Smooth muscle cell (in vitro differentiated cells): ENCODE measurements around the gene BRCA1. TPM values are rescaled to one million over a fixed set of nuclear protein-coding genes. Genes with fewer than 3 reads are reported as not detected.

ENCODE experiments used
- DNase-seq: peaks from one replicate; lab custom pipeline; 2025; ENCODE audit not compliant: unreplicated experiment; lab: John Stamatoyannopoulos, UW
- H2AFZ ChIP-seq: fragments of 200-600 bp; sonication (generic); 2 replicates; pipeline ENCODE4 v1.6.0; 2016; ENCODE audit warnings: antibody characterized with exemption, low read depth, mild to moderate bottlenecking
- H3F3A ChIP-seq: fragments of 200-600 bp; sonication (generic); 2 replicates; pipeline ENCODE4 v1.6.0; 2017; ENCODE audit warnings: antibody characterized with exemption, low read depth
- H3K27ac ChIP-seq: fragments of 200-600 bp; sonication (generic); 2 replicates; pipeline ENCODE4 v1.5.1; 2016; ENCODE audit warnings: low read depth, mild to moderate bottlenecking
- H3K27me3 ChIP-seq: fragments of 200-600 bp; sonication (generic); 2 replicates; pipeline ENCODE4 v1.6.1; 2016; ENCODE audit warnings: low read depth, mild to moderate bottlenecking
- H3K36me3 ChIP-seq: fragments of 200-600 bp; sonication (generic); 2 replicates; pipeline ENCODE4 v1.5.1; 2016; ENCODE audit warnings: low read depth
- H3K4me1 ChIP-seq: fragments of 200-600 bp; sonication (generic); 2 replicates; pipeline ENCODE4 v1.5.1; 2016; ENCODE audit warnings: low read depth
- H3K4me2 ChIP-seq: fragments of 200-600 bp; sonication (generic); 2 replicates; pipeline ENCODE4 v1.6.0; 2016; ENCODE audit warnings: mild to moderate bottlenecking
- H3K4me3 ChIP-seq: fragments of 200-600 bp; sonication (generic); 2 replicates; pipeline ENCODE4 v1.5.1; 2016; ENCODE audit warnings: mild to moderate bottlenecking
- H3K79me2 ChIP-seq: fragments of 200-600 bp; sonication (generic); 2 replicates; pipeline ENCODE4 v1.6.0; 2016; ENCODE audit warnings: low read depth, mild to moderate bottlenecking
- H3K9ac ChIP-seq: fragments of 200-600 bp; sonication (generic); 2 replicates; pipeline ENCODE4 v1.6.0; 2016; ENCODE audit warnings: low read depth
- H3K9me3 ChIP-seq: fragments of 200-600 bp; sonication (generic); replicated peaks from 2 replicates; pipeline ENCODE4 v1.5.1; 2016; ENCODE audit warnings: low read depth
- H4K20me1 ChIP-seq: fragments of 200-600 bp; sonication (generic); 2 replicates; pipeline ENCODE4 v1.6.0; 2016; ENCODE audit warnings: low read depth
- WGBS: methylation state at CpG from one replicate; pipeline ENCODE4 v1.1.7; 2016; ENCODE audit warnings: low lambda C conversion rate; 5-methylcytosine and 5-hydroxymethylcytosine counted together
- polyA plus RNA-seq: library from polyadenylated mRNA; unstranded; fragments of >200 nt; fragmentation: Nextera tagmentation; extraction: Ambion mirVana; gene quantifications from 2 replicates; pipeline ENCODE4 v1.2.1, GENCODE V29; 2016
- total RNA-seq: library from RNA; depleted of rRNA; stranded (reverse); fragments of >200 nt; gene quantifications from 2 replicates; pipeline ENCODE4 v1.2.3, GENCODE V29; 2014
- TF ChIP-seq, protein P1 (sequence below): fragments of 200-600 bp; sonication (generic); IDR thresholded peaks from 2 replicates; pipeline ENCODE4 v1.5.1; 2017; ENCODE audit warnings: borderline replicate concordance, mild to moderate bottlenecking, antibody characterized with exemption; ENCODE audit not compliant: insufficient read depth, poor library complexity, severe bottlenecking

BRCA1 gene
- total and polyA plus RNA-seq, 2 experiments from 2014 or later, result 5.4 to 22.7 TPM

DNA sequence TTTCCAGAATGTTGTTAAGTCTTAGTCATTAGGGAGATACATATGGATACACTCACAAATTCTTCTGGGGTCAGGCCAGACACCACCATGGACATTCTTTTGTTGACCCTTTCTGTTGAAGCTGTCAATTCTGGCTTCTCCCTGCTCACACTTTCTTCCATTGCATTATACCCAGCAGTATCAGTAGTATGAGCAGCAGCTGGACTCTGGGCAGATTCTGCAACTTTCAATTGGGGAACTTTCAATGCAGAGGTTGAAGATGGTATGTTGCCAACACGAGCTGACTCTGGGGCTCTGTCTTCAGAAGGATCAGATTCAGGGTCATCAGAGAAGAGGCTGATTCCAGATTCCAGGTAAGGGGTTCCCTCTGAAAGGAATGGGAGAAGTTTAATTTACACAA, 54.3 kb downstream of the BRCA1 start:
- Histone ChIP-seq H3K4me2 (no peak overlapping the region), H3K9ac (no peak overlapping the region), H3K4me3 (no peak overlapping the region), H3K27me3 (no peaks in the 10 kb centered on the region), H4K20me1 (no peaks in the 10 kb centered on the region), H3K27ac (no peak overlapping the region), H3K36me3 (no peaks in the 10 kb centered on the region), H3F3A (no peaks in the 10 kb centered on the region), H3K79me2 (no peaks in the 10 kb centered on the region), H2AFZ (no peak overlapping the region), H3K9me3 (no peaks in the 10 kb centered on the region), H3K4me1 (no peaks in the 10 kb centered on the region)
- DNase-seq, result no peak
- TF ChIP-seq, protein P1, sequence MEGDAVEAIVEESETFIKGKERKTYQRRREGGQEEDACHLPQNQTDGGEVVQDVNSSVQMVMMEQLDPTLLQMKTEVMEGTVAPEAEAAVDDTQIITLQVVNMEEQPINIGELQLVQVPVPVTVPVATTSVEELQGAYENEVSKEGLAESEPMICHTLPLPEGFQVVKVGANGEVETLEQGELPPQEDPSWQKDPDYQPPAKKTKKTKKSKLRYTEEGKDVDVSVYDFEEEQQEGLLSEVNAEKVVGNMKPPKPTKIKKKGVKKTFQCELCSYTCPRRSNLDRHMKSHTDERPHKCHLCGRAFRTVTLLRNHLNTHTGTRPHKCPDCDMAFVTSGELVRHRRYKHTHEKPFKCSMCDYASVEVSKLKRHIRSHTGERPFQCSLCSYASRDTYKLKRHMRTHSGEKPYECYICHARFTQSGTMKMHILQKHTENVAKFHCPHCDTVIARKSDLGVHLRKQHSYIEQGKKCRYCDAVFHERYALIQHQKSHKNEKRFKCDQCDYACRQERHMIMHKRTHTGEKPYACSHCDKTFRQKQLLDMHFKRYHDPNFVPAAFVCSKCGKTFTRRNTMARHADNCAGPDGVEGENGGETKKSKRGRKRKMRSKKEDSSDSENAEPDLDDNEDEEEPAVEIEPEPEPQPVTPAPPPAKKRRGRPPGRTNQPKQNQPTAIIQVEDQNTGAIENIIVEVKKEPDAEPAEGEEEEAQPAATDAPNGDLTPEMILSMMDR, result no peak
- 92% methylated on average over 1 of the region's 1 CpG for WGBS

DNA sequence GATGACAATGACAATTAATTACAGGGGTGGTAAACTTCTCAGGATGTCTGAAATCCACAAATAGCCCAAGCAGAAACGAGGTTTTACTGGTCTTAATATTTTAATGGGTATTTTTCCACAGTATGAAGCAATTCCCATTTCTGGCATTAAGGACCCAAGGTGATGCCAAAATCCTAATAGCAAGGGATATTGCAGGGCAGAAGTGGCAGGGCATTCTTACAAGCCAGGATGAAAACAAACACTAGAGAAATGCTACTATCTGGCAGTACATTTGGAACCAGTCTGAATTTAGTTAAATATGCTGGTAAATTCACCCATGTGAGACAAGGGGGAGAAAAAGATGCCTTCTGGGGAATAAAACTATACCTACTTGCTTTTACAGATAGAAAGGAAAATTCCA, 54.9 kb downstream of the BRCA1 start:
- no peak overlapping the region for H3K4me2 ChIP-seq
- no peaks in the 10 kb centered on the region for H3K79me2 ChIP-seq
- TF ChIP-seq, protein P1, result no peak
- DNase-seq, result no peak
- no peaks in the 10 kb centered on the region for H3F3A ChIP-seq
- H2AFZ ChIP-seq, result no peak overlapping the region
- no peaks in the 10 kb centered on the region for H3K9me3 ChIP-seq
- WGBS, result 96% methylated on average over 1 of the region's 1 CpG
- no peak overlapping the region for H3K4me3 ChIP-seq
- H3K27ac ChIP-seq, result no peak overlapping the region
- no peaks in the 10 kb centered on the region for H3K36me3 ChIP-seq
- H3K27me3 ChIP-seq, result no peaks in the 10 kb centered on the region
- H3K4me1 ChIP-seq, result no peaks in the 10 kb centered on the region
- no peak overlapping the region for H3K9ac ChIP-seq
- no peaks in the 10 kb centered on the region for H4K20me1 ChIP-seq

DNA sequence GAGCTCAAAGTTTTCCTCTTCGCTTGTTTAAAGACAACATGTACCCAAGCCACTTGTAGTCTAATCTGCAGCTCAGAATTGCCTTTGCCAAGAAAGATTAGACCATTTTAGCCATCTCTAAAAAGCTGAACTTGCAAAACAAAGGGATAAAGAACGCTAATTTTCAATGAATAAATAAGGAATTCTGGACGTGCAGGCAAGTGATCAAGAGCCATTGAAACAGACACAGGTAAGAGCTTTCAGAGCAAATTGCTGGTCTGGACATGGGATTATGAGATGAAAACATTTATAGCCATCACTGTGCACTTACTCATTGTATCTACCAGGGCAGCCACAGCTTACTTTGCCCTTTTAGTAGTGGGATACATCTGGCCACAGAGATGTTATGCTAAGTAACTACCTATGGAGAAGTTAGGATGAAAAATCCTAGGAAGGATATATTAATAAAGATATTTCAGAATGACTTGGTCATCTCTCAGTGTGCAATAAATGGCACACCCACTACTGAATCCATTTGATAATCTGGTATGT, 55.7 kb downstream of the BRCA1 start:
- Histone ChIP-seq H2AFZ (no peak overlapping the region), H3K4me2 (no peak overlapping the region), H3K27me3 (no peaks in the 10 kb centered on the region), H3K79me2 (no peaks in the 10 kb centered on the region), H3K36me3 (no peaks in the 10 kb centered on the region), H3F3A (no peaks in the 10 kb centered on the region), H3K9ac (no peak overlapping the region), H3K27ac (no peak overlapping the region), H4K20me1 (no peaks in the 10 kb centered on the region), H3K4me1 (no peaks in the 10 kb centered on the region), H3K9me3 (no peaks in the 10 kb centered on the region), H3K4me3 (no peak overlapping the region)
- WGBS, result 94% methylated on average over 3 of the region's 3 CpGs
- TF ChIP-seq, protein P1, result no peak
- no peak for DNase-seq
